Calu3 (cell line): ENCODE results near the gene WDR45B. TPM values are rescaled to one million over a fixed set of nuclear protein-coding genes. Genes with fewer than 3 reads are reported as not detected.

Experiments
- BruUV-seq: library from RNA; stranded (reverse); fragments of 400-500 nt; replicated peaks from 2 replicates; lab custom pipeline; 2021; lab: Mats Ljungman, UMichigan
- CTCF ChIA-PET: fragments of 300-600 bp; sonication (Branson Sonifier 250); formaldehyde crosslinking; loops from one replicate; lab custom pipeline; 2022; ENCODE audit warnings: antibody characterized with exemption; lab: Charles Lee
- DNase-seq: peaks from one replicate; pipeline ENCODE4 v3.0.0; 2022
- H3K27ac Mint-ChIP-seq: one replicate; pipeline ENCODE4 v1.8.0; 2022; ENCODE audit warnings: mixed read lengths; ENCODE audit not compliant: unreplicated experiment
- H3K27me3 Mint-ChIP-seq: one replicate; pipeline ENCODE4 v1.8.0; 2022; ENCODE audit warnings: mixed read lengths; ENCODE audit not compliant: unreplicated experiment
- H3K36me3 Mint-ChIP-seq: one replicate; pipeline ENCODE4 v1.8.0; 2022; ENCODE audit warnings: mild to moderate bottlenecking, moderate library complexity, mixed read lengths; ENCODE audit not compliant: insufficient read depth, unreplicated experiment
- H3K4me1 Mint-ChIP-seq: one replicate; pipeline ENCODE4 v1.8.0; 2022; ENCODE audit warnings: mild to moderate bottlenecking, low read depth, mixed read lengths; ENCODE audit not compliant: unreplicated experiment
- H3K4me3 Mint-ChIP-seq: one replicate; pipeline ENCODE4 v1.8.0; 2022; ENCODE audit warnings: mild to moderate bottlenecking, low read depth, moderate library complexity, mixed read lengths; ENCODE audit not compliant: unreplicated experiment
- H3K9me3 Mint-ChIP-seq: one replicate; pipeline ENCODE4 v1.8.0; 2022; ENCODE audit warnings: low read depth, mixed read lengths; ENCODE audit not compliant: unreplicated experiment
- CTCF ChIP-seq: fragments of 200-600 bp; IDR thresholded peaks from one replicate; pipeline ENCODE4 v1.8.0; 2022; ENCODE audit warnings: antibody characterized with exemption; ENCODE audit not compliant: unreplicated experiment
- intact Hi-C: fragments of 100-400 bp; cut with micrococcal nuclease; formaldehyde crosslinking; loops from one replicate; pipeline ENCODE4 v1.10.0; 2022; ENCODE audit not compliant: unreplicated experiment
- total RNA-seq: library from RNA; stranded (reverse); gene quantifications from 2 replicates; pipeline ENCODE4 v1.2.3, GENCODE V29; 2022

Gene WDR45B
- total RNA-seq, 1 experiment from 2014 or later = 108 TPM

- Mint-ChIP-seq H3K27me3 (no peaks in the 10 kb centered on the region), H3K27ac (no peak overlapping the region), H3K4me3 (no peak overlapping the region), H3K9me3 (no peaks in the 10 kb centered on the region), H3K36me3 (peaks cover 95% of the 10 kb centered on the region), H3K4me1 (peaks cover 6% of the 10 kb centered on the region)
- no peak for TF ChIP-seq CTCF
- intact Hi-C loops = no loop called here
- BruUV-seq = no TSS peak
- DNase-seq = no peak
- CTCF ChIA-PET = no interaction called here
Observed at GRCh38 chr17:82616021-82616711, 32.1 kb downstream of the WDR45B start.

DNA sequence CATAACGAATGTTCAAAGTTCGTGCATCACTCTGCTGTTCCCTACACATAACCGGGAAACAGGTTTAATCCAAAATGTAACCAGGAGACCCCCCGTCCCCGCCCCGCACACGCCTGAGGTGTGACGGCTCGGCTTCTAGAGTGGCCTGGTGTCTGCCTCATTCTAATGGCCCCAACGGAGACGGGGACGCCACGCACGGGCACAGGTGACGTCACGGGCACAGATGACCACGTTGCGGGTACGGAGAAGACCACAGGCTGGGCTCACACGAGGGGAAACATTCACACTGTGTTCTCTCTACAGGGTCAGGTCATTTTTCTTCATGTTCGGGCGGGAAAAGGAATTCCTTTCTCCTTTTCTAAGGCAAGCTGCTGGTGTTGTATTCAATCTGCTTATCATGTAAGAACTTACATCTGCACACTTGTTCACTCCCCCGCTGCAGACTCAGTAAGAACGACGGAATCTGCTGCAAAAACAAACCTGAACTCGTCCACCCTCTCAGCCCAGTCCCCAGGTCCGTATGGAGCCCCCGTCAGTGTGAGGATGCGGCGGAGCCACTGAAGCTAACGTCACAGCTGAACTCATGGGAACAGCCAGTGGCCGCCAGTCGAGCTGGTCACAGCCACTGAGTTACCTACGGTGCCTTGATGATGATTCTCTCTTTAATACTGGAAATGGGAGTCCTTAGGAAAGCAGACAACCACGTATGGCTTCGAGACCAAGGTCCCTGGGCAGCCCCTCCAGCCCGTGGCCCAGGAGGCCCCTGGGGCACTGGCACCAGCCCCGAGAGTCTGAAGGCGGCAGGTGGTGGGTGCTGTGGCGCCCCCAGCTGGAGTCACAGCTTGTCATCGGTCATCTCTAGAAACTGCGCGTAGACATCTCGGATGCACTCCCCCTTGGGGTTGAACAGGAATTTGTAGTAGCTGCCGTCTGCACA, 32.9 kb downstream of the WDR45B start:
- Mint-ChIP-seq H3K27me3 (no peaks in the 10 kb centered on the region), H3K9me3 (no peaks in the 10 kb centered on the region), H3K27ac (no peak overlapping the region), H3K4me3 (no peak overlapping the region), H3K36me3 (peaks cover 95% of the 10 kb centered on the region), H3K4me1 (peaks cover 6% of the 10 kb centered on the region)
- TF ChIP-seq CTCF = no peak
- intact Hi-C loops = no loop called here
- CTCF ChIA-PET = no interaction called here
- DNase-seq = no peak
- TSS peak; percentile 67 for BruUV-seq

DNA sequence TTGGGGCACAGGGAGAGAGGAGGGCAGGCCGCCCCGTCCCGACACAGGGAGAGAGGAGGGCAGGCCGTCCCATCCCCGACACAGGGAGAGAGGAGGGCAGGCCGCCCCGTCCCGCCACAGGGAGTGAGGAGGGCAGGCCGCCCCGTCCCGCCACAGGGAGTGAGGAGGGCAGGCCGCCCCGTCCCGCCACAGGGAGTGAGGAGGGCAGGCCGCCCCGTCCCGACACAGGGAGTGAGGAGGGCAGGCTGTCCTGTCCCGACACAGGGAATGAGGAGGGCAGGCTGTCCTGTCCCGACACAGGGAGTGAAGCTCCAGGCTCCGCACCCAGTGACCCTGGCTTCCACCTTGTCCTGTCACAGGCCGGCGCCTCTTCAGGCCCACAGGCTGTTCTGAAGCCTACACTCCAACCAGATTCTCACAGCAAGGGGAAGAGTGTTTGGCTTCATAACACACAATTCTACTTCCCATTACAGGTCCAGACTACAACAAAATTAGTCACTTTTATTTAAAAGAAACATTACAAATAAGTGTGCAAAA, 34.1 kb downstream of the WDR45B start:
- Mint-ChIP-seq H3K27ac (peak overlapping the region; percentile 56), H3K4me3 (no peak overlapping the region), H3K27me3 (no peaks in the 10 kb centered on the region), H3K36me3 (peaks cover 93% of the 10 kb centered on the region), H3K4me1 (peaks cover 6% of the 10 kb centered on the region), H3K9me3 (no peaks in the 10 kb centered on the region)
- no peak for TF ChIP-seq CTCF
- intact Hi-C loops = no loop called here
- CTCF ChIA-PET = no interaction called here
- DNase-seq = no peak
- no TSS peak for BruUV-seq

DNA sequence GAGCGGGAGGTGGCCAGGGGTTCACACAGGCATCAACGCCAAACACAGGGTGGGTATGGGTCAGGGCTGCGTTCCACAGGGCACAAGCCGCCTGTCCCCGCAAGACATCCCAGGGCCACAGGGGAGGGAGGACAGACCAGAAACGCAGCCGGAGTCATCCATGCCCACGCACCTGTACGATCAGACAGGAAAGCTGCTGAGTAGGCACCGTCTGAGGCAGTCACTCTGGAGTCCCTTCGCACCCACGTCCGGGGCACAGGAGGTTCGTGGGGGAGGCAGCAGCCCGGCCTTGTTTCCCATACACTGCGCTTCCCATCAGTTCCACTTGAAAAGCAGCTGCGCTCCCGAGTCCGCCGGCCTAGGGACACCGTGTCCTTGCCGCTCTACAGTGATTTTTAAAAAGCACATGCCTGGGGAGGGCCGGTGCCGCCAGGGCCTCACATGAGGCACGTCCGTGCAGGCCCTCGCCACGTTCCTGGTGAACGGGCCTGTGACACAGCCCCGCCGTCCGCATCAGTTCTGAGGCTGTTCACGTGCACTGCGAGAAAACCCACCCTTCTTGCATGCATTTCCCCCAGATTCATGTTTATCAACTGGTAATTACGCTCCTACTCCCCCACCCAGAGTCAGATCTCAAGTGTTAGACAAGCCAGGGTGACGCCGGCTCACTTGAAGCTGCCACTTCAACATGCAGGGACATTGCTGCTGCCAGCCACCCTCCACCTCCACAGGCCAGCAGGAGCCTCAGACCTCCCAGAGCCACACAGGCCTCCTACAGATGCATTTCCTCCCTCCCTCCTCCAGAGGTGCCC, 34.8 kb downstream of the WDR45B start:
- Mint-ChIP-seq H3K27ac (peak overlapping the region; percentile 56), H3K36me3 (peaks cover 92% of the 10 kb centered on the region), H3K4me3 (no peak overlapping the region), H3K9me3 (no peaks in the 10 kb centered on the region), H3K4me1 (peaks cover 6% of the 10 kb centered on the region), H3K27me3 (no peaks in the 10 kb centered on the region)
- no peak for TF ChIP-seq CTCF
- DNase-seq = no peak
- BruUV-seq = no TSS peak
- intact Hi-C loops = no loop called here
- CTCF ChIA-PET = no interaction called here
